Hepatocyte (in vitro differentiated cells): ENCODE measurements around the gene STK24.

Source experiments
- EZH2 ChIP-seq: fragments of 200-600 bp; sonication (generic); IDR thresholded peaks from 2 replicates; pipeline ENCODE4 v1.6.1; 2016; ENCODE audit warnings: antibody characterized with exemption, mild to moderate bottlenecking, borderline replicate concordance
- EZH2phosphoT487 ChIP-seq: fragments of 200-600 bp; sonication (generic); IDR thresholded peaks from one replicate; pipeline ENCODE4 v1.6.1; 2018; ENCODE audit warnings: antibody characterized with exemption, mild to moderate bottlenecking, low read depth, moderate library complexity; ENCODE audit not compliant: unreplicated experiment, severe bottlenecking
- TF ChIP-seq, protein P1 (sequence below): fragments of 200-600 bp; sonication (generic); IDR thresholded peaks from 2 replicates; pipeline ENCODE4 v1.5.1; 2016; ENCODE audit warnings: antibody characterized with exemption, mild to moderate bottlenecking; ENCODE audit not compliant: poor library complexity

- TF ChIP-seq, protein P1, sequence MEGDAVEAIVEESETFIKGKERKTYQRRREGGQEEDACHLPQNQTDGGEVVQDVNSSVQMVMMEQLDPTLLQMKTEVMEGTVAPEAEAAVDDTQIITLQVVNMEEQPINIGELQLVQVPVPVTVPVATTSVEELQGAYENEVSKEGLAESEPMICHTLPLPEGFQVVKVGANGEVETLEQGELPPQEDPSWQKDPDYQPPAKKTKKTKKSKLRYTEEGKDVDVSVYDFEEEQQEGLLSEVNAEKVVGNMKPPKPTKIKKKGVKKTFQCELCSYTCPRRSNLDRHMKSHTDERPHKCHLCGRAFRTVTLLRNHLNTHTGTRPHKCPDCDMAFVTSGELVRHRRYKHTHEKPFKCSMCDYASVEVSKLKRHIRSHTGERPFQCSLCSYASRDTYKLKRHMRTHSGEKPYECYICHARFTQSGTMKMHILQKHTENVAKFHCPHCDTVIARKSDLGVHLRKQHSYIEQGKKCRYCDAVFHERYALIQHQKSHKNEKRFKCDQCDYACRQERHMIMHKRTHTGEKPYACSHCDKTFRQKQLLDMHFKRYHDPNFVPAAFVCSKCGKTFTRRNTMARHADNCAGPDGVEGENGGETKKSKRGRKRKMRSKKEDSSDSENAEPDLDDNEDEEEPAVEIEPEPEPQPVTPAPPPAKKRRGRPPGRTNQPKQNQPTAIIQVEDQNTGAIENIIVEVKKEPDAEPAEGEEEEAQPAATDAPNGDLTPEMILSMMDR, result no peak
- TF ChIP-seq EZH2, result no peak
- TF ChIP-seq EZH2phosphoT487, result no peak
These were observed 36.7 kb upstream of the STK24 start for GRCh38 chr13:98613591-98613990.
